PC-3 (cell line): ENCODE data around the gene RIMS4. TPM values are rescaled to one million over a fixed set of nuclear protein-coding genes. Genes with fewer than 3 reads are reported as not detected.

Experiments used
- ATAC-seq: fragments of 200-7000 bp; cut with Tn5 transposase; 2 replicates; pipeline ENCODE4 v1.9.1; 2020; ENCODE audit warnings: mild to moderate bottlenecking, moderate library complexity
- BruUV-seq: library from RNA; stranded (reverse); fragments of 400-500 nt; replicated peaks from 2 replicates; lab custom pipeline; 2021; lab: Mats Ljungman, UMichigan
- CTCF ChIA-PET: fragments of 300-600 bp; sonication (Branson Sonifier 250); formaldehyde crosslinking; loops from one replicate; lab custom pipeline; 2022; ENCODE audit warnings: antibody characterized with exemption; lab: Charles Lee
- POLR2A ChIA-PET: fragments of 300-600 bp; sonication (Branson Sonifier 250); formaldehyde crosslinking; loops from one replicate; lab custom pipeline; 2022; ENCODE audit warnings: antibody characterized with exemption; ENCODE audit not compliant: unreplicated experiment; lab: Charles Lee
- DNase-seq: peaks from one replicate; pipeline ENCODE4 v3.0.0-alpha.2; 2015
- H2AFZ ChIP-seq: fragments of 300-600 bp; sonication (generic); 2 replicates; pipeline ENCODE4 v1.6.0; 2016; ENCODE audit warnings: antibody characterized with exemption, low read length
- H3F3A ChIP-seq: fragments of 300-600 bp; sonication (generic); one replicate; pipeline ENCODE4 v1.6.0; 2017; ENCODE audit warnings: antibody characterized with exemption, low read length, control low read depth, mild to moderate bottlenecking; ENCODE audit not compliant: unreplicated experiment
- H3K27ac ChIP-seq: fragments of 300-600 bp; sonication (generic); 2 replicates; pipeline ENCODE4 v1.5.1; 2016; ENCODE audit warnings: mild to moderate bottlenecking, low read length
- H3K27me3 ChIP-seq: fragments of 300-600 bp; sonication (generic); 2 replicates; pipeline ENCODE4 v1.6.1; 2016; ENCODE audit warnings: low read length, mixed read lengths
- H3K36me3 ChIP-seq: fragments of 300-600 bp; sonication (generic); 2 replicates; pipeline ENCODE4 v1.6.1; 2016; ENCODE audit warnings: low read depth, mixed run types, low read length, mixed read lengths
- H3K4me1 ChIP-seq: fragments of 300-600 bp; sonication (generic); 2 replicates; pipeline ENCODE4 v1.5.1; 2016; ENCODE audit warnings: low read length; ENCODE audit not compliant: insufficient read depth
- H3K4me2 ChIP-seq: fragments of 300-600 bp; sonication (generic); 2 replicates; pipeline ENCODE4 v1.6.0; 2016; ENCODE audit warnings: low read length
- H3K4me3 ChIP-seq: fragments of 300-600 bp; sonication (generic); 2 replicates; pipeline ENCODE4 v1.5.1; 2016; ENCODE audit warnings: mild to moderate bottlenecking, low read length, mixed read lengths
- H3K79me2 ChIP-seq: fragments of 300-600 bp; sonication (generic); 2 replicates; pipeline ENCODE4 v1.6.1; 2017; ENCODE audit warnings: low read length, mixed read lengths
- H3K9ac ChIP-seq: fragments of 300-600 bp; sonication (generic); 2 replicates; pipeline ENCODE4 v1.6.0; 2016; ENCODE audit warnings: mild to moderate bottlenecking, low read length
- H3K9me2 ChIP-seq: fragments of 300-600 bp; sonication (generic); replicated peaks from 2 replicates; pipeline ENCODE4 v1.6.1; 2016; ENCODE audit warnings: mixed run types, low read length, mixed read lengths
- H3K9me3 ChIP-seq: fragments of 300-600 bp; sonication (generic); 2 replicates; pipeline ENCODE4 v1.6.1; 2016; ENCODE audit warnings: low read length, mixed read lengths
- H4K20me1 ChIP-seq: fragments of 300-600 bp; sonication (generic); 2 replicates; pipeline ENCODE4 v1.6.1; 2016; ENCODE audit warnings: low read length, mixed read lengths
- EZH2 ChIP-seq: fragments of 300-600 bp; sonication (generic); IDR thresholded peaks from one replicate; pipeline ENCODE4 v1.6.1; 2017; ENCODE audit warnings: antibody characterized with exemption, mild to moderate bottlenecking, low read length; ENCODE audit not compliant: unreplicated experiment
- EZH2phosphoT487 ChIP-seq: fragments of 300-600 bp; sonication (generic); IDR thresholded peaks from 2 replicates; pipeline ENCODE4 v1.6.1; 2018; ENCODE audit warnings: mild to moderate bottlenecking, antibody characterized with exemption, low read length, borderline replicate concordance
- intact Hi-C: fragments of 100-400 bp; cut with micrococcal nuclease; formaldehyde crosslinking; loops from 2 replicates; pipeline ENCODE4 v1.9.0; 2023
- total RNA-seq: library from RNA; depleted of rRNA; stranded (reverse); fragments of >200 nt; gene quantifications from 2 replicates; pipeline ENCODE4 v1.2.3, GENCODE V29; 2014
- TF ChIP-seq, protein P1 (sequence below): fragments of 300-600 bp; sonication (generic); conservative IDR thresholded peaks from 2 replicates; pipeline ENCODE4 v1.5.1; 2017; ENCODE audit warnings: antibody characterized with exemption, low read depth, mild to moderate bottlenecking, low read length

Gene RIMS4
- total RNA-seq, 1 experiment from 2014 or later, result 0.04 TPM

DNA sequence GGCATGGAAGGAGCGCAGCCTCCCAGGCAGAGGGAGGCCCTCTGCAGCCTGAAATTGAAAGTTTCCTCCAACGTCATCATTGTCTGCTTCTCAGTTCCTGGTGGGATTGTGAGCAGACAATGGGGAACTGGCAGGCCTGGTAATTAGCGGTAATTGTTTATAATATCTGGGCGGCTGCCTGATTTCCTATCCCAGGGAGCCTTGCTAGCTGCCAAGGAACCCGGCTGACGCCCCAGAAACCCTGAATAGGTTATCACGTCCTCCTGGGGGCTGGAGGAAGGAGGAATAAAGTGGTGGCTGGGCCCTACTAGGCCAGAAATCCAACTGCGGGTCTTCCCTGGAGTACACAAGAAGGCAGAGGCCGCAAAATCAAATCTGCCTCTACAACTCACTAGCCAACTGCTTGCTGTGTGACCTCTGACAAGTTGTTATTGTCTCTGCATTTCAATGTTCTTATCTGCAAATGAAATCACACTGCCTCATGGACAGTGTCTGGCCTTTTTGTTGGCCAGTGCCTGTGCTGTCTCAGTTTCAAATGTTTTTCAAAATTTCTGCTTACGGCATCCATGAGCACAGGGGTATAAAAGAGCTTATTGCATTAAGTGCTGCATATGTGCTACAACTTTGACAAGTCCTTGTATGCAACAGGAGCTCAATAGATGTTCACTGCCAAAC, 47.7 kb downstream of the RIMS4 start:
- H3K9ac ChIP-seq, result no peak overlapping the region
- ChIA-PET POLR2A (no interaction called here), CTCF (no interaction called here)
- no peaks in the 10 kb centered on the region; the same call in 1 of the 2 replicates for H3K4me1 ChIP-seq
- peaks cover 34% of the 10 kb centered on the region for H3K27me3 ChIP-seq
- H3K4me2 ChIP-seq, result no peak overlapping the region
- no peaks in the 10 kb centered on the region for H3K9me2 ChIP-seq
- no peak overlapping the region for H2AFZ ChIP-seq
- intact Hi-C loops, result no loop called here
- no peak overlapping the region for H3K27ac ChIP-seq
- H3K79me2 ChIP-seq, result no peaks in the 10 kb centered on the region
- no peak overlapping the region for H3K4me3 ChIP-seq
- H4K20me1 ChIP-seq, result no peaks in the 10 kb centered on the region
- DNase-seq (no peak), ATAC-seq (no peak)
- no peaks in the 10 kb centered on the region for H3K36me3 ChIP-seq
- TF ChIP-seq EZH2phosphoT487 (no peak), EZH2 (no peak)
- TF ChIP-seq, protein P1, sequence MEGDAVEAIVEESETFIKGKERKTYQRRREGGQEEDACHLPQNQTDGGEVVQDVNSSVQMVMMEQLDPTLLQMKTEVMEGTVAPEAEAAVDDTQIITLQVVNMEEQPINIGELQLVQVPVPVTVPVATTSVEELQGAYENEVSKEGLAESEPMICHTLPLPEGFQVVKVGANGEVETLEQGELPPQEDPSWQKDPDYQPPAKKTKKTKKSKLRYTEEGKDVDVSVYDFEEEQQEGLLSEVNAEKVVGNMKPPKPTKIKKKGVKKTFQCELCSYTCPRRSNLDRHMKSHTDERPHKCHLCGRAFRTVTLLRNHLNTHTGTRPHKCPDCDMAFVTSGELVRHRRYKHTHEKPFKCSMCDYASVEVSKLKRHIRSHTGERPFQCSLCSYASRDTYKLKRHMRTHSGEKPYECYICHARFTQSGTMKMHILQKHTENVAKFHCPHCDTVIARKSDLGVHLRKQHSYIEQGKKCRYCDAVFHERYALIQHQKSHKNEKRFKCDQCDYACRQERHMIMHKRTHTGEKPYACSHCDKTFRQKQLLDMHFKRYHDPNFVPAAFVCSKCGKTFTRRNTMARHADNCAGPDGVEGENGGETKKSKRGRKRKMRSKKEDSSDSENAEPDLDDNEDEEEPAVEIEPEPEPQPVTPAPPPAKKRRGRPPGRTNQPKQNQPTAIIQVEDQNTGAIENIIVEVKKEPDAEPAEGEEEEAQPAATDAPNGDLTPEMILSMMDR, result no peak
- no TSS peak for BruUV-seq
- no peaks in the 10 kb centered on the region for H3F3A ChIP-seq
- H3K9me3 ChIP-seq, result no peaks in the 10 kb centered on the region

DNA sequence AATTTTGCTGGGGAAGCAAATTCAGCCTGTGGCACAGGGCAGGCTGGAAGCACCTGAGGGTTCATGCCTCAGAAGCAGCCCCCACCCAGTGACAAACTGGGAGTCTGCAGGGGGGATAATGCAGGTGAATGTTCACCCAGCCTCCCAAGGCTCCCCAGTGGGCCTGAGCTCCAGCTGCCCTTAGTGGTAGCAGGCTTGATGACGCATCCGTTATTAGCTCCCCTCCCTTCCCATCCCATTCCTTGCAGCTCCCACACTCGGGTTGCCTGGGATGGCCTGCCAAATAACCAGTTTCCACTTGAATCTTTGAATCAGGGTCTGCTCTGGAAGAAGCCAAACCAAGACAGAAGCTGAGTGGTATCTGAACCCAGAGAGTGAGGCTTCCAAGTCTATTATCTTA, 48.9 kb downstream of the RIMS4 start:
- TF ChIP-seq EZH2 (no peak), EZH2phosphoT487 (no peak)
- TF ChIP-seq, protein P1, result no peak
- Histone ChIP-seq H2AFZ (no peak overlapping the region), H3K4me1 (no peaks in the 10 kb centered on the region; the same call in 1 of the 2 replicates), H3K4me3 (no peak overlapping the region), H3K27me3 (peaks cover 34% of the 10 kb centered on the region), H3K9me2 (no peaks in the 10 kb centered on the region), H3F3A (no peaks in the 10 kb centered on the region), H4K20me1 (no peaks in the 10 kb centered on the region), H3K9ac (no peak overlapping the region), H3K27ac (no peak overlapping the region), H3K36me3 (no peaks in the 10 kb centered on the region), H3K79me2 (no peaks in the 10 kb centered on the region), H3K9me3 (no peaks in the 10 kb centered on the region), H3K4me2 (no peak overlapping the region)
- ATAC-seq, result no peak
- ChIA-PET POLR2A (no interaction called here), CTCF (no interaction called here)
- no TSS peak for BruUV-seq
- intact Hi-C loops, result no loop called here
- no peak for DNase-seq

DNA sequence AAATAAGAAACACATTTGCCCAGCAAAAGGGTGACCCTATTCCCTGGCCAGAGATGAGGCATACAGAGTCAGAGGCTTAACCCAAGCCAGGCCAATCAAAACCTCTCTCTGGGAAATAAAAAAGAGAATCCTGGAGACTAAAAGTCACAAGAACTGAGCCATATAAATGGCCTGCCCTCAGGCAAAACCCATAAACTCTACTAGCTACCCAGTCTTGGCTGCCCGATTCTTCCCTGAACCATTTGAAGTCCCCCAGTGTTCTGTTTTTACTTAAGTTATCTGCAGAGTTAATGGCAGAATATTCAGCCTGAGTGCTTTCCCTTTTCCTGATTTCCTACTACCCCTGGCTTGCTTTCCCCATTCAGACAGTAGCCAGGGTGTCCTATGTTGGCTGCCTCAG, 50.8 kb downstream of the RIMS4 start:
- H4K20me1 ChIP-seq, result no peaks in the 10 kb centered on the region
- ATAC-seq (no peak), DNase-seq (no peak)
- no peaks in the 10 kb centered on the region for H3K79me2 ChIP-seq
- no peak overlapping the region for H3K27ac ChIP-seq
- H3K9ac ChIP-seq, result no peak overlapping the region
- no peaks in the 10 kb centered on the region for H3F3A ChIP-seq
- H3K9me2 ChIP-seq, result no peaks in the 10 kb centered on the region
- no peak overlapping the region for H3K4me2 ChIP-seq
- ChIA-PET CTCF (no interaction called here), POLR2A (no interaction called here)
- H3K4me1 ChIP-seq, result no peaks in the 10 kb centered on the region
- H3K9me3 ChIP-seq, result no peaks in the 10 kb centered on the region
- TF ChIP-seq, protein P1, result no peak
- no peak for TF ChIP-seq EZH2
- no peak overlapping the region for H3K4me3 ChIP-seq
- intact Hi-C loops, result no loop called here
- H3K27me3 ChIP-seq, result peaks cover 27% of the 10 kb centered on the region
- no TSS peak for BruUV-seq
- H2AFZ ChIP-seq, result no peak overlapping the region
- H3K36me3 ChIP-seq, result no peaks in the 10 kb centered on the region
